Measurements from ENCODE around the gene LTBR.

LTBR gene

DNA sequence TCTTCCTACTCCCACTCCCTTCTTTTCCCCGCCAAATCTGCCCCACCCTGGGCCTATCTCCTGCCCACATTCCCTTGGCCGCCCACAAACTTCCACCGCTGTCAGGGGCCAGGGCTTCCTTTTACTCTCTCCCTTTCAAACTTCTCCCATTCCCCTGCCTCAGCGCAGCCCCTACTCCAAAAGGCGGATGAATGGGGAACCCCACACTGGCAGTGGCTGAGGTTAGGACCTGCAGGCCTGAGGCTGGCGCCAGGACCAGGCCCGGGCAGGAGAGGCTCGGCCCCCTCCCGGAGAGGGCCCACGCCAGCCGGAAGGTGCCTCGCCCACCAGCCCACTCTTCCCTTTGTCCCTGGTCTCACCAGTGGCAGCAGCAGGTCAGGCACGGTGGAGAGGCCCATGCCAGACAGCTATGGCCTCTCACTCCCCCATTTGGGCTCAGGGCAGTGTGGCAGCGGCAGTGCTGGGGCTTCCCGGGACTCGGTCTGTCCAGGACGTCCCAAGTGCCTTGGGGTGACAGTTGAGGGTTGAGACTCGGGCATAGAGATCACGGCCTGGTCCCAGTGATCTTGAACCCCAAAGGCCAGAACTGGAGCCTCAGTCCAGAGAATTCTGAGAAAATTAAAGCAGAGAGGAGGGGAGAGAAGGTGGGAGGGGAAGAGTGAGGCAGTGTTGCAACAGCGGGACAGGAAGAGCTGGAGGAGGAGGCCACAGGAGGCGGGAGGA is 42.4 kb upstream of the LTBR start, which contains the start of gene TNFRSF1A (continued):
- TF ChIP-seq ZNF24 (tag by site-specific recombination; IDR thresholded peaks at IDR 0.05): no peak
- TF ChIP-seq ZNF777 (tag by site-specific recombination; IDR thresholded peaks at IDR 0.05; ENCODE audit: borderline replicate concordance): no peak
- TF ChIP-seq, protein P1, sequence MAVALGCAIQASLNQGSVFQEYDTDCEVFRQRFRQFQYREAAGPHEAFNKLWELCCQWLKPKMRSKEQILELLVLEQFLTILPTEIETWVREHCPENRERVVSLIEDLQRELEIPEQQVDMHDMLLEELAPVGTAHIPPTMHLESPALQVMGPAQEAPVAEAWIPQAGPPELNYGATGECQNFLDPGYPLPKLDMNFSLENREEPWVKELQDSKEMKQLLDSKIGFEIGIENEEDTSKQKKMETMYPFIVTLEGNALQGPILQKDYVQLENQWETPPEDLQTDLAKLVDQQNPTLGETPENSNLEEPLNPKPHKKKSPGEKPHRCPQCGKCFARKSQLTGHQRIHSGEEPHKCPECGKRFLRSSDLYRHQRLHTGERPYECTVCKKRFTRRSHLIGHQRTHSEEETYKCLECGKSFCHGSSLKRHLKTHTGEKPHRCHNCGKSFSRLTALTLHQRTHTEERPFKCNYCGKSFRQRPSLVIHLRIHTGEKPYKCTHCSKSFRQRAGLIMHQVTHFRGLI (tag by site-specific recombination; IDR thresholded peaks at IDR 0.05): no peak
- no peak for TF ChIP-seq ZNF302 (tag by site-specific recombination; IDR thresholded peaks at IDR 0.05; ENCODE audit: low read depth)

DNA sequence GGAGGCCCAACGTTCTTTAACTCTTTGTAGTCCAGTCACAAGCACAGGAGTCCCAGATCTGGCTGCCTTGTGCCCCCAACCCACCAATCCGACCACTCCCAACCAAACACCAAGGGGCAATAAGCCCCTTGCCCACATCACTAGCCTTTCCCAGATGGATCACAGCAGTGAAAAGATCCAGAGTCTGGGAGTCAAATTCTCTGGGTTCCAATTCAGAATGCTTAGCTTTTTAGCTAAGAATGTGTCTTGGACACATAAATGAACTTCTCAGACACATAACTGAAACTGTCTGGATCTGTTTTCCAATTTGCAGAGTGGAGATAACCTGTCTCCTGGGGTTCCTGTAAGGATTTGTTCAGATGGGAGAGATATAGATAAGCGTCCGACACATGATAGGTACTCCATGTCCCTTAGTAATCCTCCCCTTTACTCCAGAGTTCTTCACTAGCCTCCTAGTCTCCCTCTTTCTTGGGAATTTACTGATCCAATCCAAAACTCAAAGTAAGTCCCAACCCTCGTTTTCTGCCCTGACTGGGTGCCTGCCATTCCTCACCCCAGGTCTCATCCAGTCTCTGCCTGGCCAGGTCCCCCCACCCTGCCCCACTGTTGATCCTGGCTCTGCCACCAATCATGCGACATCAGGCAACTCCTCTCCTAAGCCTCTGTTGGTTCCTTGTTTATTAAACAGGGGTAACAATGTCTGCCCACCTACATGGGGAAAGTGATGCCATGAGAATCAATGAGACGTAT is 41.6 kb upstream of the LTBR start:
- Histone ChIP-seq H3K27ac (ENCODE audit: extremely low read depth, low read depth, low read length) (peak overlapping the region; percentile 84; the same call in 1 of the 2 replicates), H3K4me1 (ENCODE audit: control insufficient read depth, insufficient read depth, low read length) (peaks cover 12% of the 10 kb centered on the region), H3K9me3 (ENCODE audit: control insufficient read depth, insufficient read depth, low read depth, low read length) (no peaks in the 10 kb centered on the region), H3K36me3 (ENCODE audit: control insufficient read depth in 2 of 2, insufficient read depth in 1 of 2, low read length in 2 of 2) (peaks cover 0 to 6% of the 10 kb centered on the region in 2 experiments; a peak in 1 of 3 replicates), H3K4me3 (ENCODE audit: low read depth, low read length) (peak overlapping the region; percentile 71)
- CTCF ChIA-PET: interaction anchor here (0.6 to 2.3 kb wide), 7 partner anchors 16 to 123 kb away, joined by 3 to 7 read pairs (median 4); no protein-coding TSS in a partner anchor
- POLR2A ChIA-PET: interaction anchor here (0.7 to 2.7 kb wide), 8 partner anchors 15 to 192 kb away, joined by 3 to 9 read pairs (median 4); partner anchors contain the start of genes GAPDH, MRPL51 and VAMP1
- no peak for TF ChIP-seq ZNF16 (tag by site-specific recombination; IDR thresholded peaks at IDR 0.05; ENCODE audit: low read depth)
- TF ChIP-seq, protein P2, sequence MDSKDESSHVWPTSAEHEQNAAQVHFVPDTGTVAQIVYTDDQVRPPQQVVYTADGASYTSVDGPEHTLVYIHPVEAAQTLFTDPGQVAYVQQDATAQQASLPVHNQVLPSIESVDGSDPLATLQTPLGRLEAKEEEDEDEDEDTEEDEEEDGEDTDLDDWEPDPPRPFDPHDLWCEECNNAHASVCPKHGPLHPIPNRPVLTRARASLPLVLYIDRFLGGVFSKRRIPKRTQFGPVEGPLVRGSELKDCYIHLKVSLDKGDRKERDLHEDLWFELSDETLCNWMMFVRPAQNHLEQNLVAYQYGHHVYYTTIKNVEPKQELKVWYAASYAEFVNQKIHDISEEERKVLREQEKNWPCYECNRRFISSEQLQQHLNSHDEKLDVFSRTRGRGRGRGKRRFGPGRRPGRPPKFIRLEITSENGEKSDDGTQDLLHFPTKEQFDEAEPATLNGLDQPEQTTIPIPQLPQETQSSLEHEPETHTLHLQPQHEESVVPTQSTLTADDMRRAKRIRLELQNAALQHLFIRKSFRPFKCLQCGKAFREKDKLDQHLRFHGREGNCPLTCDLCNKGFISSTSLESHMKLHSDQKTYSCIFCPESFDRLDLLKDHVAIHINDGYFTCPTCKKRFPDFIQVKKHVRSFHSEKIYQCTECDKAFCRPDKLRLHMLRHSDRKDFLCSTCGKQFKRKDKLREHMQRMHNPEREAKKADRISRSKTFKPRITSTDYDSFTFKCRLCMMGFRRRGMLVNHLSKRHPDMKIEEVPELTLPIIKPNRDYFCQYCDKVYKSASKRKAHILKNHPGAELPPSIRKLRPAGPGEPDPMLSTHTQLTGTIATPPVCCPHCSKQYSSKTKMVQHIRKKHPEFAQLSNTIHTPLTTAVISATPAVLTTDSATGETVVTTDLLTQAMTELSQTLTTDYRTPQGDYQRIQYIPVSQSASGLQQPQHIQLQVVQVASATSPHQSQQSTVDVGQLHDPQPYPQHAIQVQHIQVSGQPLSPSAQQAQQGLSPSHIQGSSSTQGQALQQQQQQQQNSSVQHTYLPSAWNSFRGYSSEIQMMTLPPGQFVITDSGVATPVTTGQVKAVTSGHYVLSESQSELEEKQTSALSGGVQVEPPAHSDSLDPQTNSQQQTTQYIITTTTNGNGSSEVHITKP (tag by site-specific recombination; IDR thresholded peaks at IDR 0.05): peak; percentile 43; the same call in 1 of the 2 replicates
- TF ChIP-seq, protein P3, sequence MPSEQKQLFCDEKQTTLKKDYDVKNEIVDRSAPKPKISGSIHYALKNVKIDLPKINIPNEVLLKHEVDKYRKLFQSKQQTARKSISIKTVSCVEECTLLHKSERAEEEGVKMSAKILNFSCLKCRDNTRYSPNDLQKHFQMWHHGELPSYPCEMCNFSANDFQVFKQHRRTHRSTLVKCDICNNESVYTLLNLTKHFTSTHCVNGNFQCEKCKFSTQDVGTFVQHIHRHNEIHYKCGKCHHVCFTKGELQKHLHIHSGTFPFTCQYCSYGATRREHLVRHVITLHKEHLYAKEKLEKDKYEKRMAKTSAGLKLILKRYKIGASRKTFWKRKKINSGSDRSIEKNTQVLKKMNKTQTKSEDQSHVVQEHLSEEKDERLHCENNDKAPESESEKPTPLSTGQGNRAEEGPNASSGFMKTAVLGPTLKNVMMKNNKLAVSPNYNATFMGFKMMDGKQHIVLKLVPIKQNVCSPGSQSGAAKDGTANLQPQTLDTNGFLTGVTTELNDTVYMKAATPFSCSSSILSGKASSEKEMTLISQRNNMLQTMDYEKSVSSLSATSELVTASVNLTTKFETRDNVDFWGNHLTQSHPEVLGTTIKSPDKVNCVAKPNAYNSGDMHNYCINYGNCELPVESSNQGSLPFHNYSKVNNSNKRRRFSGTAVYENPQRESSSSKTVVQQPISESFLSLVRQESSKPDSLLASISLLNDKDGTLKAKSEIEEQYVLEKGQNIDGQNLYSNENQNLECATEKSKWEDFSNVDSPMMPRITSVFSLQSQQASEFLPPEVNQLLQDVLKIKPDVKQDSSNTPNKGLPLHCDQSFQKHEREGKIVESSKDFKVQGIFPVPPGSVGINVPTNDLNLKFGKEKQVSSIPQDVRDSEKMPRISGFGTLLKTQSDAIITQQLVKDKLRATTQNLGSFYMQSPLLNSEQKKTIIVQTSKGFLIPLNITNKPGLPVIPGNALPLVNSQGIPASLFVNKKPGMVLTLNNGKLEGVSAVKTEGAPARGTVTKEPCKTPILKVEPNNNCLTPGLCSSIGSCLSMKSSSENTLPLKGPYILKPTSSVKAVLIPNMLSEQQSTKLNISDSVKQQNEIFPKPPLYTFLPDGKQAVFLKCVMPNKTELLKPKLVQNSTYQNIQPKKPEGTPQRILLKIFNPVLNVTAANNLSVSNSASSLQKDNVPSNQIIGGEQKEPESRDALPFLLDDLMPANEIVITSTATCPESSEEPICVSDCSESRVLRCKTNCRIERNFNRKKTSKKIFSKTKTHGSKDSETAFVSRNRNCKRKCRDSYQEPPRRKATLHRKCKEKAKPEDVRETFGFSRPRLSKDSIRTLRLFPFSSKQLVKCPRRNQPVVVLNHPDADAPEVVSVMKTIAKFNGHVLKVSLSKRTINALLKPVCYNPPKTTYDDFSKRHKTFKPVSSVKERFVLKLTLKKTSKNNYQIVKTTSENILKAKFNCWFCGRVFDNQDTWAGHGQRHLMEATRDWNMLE (tag by site-specific recombination; conservative IDR thresholded peaks at IDR 0.05; ENCODE audit: low read depth): 0 out of 2 replicates have a peak, but pooled peaks have one; percentile 14
- no peak for TF ChIP-seq ZNF169 (tag by site-specific recombination; IDR thresholded peaks at IDR 0.05)
- 0 out of 2 replicates have a peak, but pooled peaks have one; percentile 47 for TF ChIP-seq ZSCAN23 (tag by site-specific recombination; IDR thresholded peaks at IDR 0.05)
- no peak for TF ChIP-seq HOXC10 (CRISPR knock-in tag; IDR thresholded peaks at IDR 0.05)
- TF ChIP-seq ZNF677 (tag by site-specific recombination; IDR thresholded peaks at IDR 0.05): no peak
- TF ChIP-seq, protein P4, sequence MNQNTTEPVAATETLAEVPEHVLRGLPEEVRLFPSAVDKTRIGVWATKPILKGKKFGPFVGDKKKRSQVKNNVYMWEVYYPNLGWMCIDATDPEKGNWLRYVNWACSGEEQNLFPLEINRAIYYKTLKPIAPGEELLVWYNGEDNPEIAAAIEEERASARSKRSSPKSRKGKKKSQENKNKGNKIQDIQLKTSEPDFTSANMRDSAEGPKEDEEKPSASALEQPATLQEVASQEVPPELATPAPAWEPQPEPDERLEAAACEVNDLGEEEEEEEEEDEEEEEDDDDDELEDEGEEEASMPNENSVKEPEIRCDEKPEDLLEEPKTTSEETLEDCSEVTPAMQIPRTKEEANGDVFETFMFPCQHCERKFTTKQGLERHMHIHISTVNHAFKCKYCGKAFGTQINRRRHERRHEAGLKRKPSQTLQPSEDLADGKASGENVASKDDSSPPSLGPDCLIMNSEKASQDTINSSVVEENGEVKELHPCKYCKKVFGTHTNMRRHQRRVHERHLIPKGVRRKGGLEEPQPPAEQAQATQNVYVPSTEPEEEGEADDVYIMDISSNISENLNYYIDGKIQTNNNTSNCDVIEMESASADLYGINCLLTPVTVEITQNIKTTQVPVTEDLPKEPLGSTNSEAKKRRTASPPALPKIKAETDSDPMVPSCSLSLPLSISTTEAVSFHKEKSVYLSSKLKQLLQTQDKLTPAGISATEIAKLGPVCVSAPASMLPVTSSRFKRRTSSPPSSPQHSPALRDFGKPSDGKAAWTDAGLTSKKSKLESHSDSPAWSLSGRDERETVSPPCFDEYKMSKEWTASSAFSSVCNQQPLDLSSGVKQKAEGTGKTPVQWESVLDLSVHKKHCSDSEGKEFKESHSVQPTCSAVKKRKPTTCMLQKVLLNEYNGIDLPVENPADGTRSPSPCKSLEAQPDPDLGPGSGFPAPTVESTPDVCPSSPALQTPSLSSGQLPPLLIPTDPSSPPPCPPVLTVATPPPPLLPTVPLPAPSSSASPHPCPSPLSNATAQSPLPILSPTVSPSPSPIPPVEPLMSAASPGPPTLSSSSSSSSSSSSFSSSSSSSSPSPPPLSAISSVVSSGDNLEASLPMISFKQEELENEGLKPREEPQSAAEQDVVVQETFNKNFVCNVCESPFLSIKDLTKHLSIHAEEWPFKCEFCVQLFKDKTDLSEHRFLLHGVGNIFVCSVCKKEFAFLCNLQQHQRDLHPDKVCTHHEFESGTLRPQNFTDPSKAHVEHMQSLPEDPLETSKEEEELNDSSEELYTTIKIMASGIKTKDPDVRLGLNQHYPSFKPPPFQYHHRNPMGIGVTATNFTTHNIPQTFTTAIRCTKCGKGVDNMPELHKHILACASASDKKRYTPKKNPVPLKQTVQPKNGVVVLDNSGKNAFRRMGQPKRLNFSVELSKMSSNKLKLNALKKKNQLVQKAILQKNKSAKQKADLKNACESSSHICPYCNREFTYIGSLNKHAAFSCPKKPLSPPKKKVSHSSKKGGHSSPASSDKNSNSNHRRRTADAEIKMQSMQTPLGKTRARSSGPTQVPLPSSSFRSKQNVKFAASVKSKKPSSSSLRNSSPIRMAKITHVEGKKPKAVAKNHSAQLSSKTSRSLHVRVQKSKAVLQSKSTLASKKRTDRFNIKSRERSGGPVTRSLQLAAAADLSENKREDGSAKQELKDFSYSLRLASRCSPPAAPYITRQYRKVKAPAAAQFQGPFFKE (tag by site-specific recombination; IDR thresholded peaks at IDR 0.05; ENCODE audit: borderline replicate concordance): no peak
- no peak; the same call in 1 of the 2 replicates for TF ChIP-seq ZNF629 (tag by site-specific recombination; IDR thresholded peaks at IDR 0.05)
- TF ChIP-seq ZBTB17 (tag by site-specific recombination; IDR thresholded peaks at IDR 0.05): peak; percentile 96
- TF ChIP-seq SCRT2 (tag by site-specific recombination; IDR thresholded peaks at IDR 0.05): peak; percentile 54
- TF ChIP-seq SP3 (tag by site-specific recombination; IDR thresholded peaks at IDR 0.05): peak; percentile 35; the same call in 1 of the 2 replicates
- TF ChIP-seq ZNF571 (tag by site-specific recombination; IDR thresholded peaks at IDR 0.05): no peak
